ENCODE data around the gene INSR.
"Not testable (repeated sequence)": the region's sequence is repeated elsewhere in the genome, so short reads cannot be mapped to it uniquely, and the experiment has no call there.

DNA sequence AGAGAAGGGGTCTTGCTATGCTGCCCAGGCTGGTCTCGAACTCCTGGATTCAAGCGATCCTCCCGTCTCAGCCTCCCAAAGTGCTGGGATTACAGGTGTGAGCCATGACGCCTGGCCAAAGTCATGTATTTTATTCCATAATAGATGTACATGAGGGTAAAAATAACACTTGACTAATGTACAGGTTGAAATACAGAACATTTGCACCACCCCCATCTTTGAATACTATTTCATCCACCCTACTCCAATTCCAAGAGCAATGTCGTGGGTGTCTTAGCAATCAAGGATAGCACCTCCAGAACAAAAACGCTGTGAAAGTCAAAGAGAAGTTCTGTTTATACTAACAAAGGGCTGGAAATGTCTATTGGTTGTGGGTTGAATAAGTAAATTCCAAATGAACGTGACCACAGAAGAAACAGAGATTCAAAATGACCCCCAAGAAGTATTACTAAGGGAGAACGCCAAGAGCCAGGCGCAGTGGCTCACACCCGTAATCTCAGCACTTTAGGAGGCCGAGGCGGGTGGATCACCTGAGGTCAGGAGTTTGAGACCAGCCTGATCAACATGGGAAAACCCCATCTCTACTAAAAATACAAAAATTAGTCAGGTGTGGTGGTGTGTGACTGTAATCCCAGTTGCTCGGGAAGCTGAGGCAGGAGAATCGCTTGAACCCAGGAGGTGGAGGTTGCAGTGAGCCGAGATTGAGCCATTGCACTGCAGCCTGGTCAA is 84.5 kb downstream of the INSR start:
- TF ChIP-seq, protein P1, sequence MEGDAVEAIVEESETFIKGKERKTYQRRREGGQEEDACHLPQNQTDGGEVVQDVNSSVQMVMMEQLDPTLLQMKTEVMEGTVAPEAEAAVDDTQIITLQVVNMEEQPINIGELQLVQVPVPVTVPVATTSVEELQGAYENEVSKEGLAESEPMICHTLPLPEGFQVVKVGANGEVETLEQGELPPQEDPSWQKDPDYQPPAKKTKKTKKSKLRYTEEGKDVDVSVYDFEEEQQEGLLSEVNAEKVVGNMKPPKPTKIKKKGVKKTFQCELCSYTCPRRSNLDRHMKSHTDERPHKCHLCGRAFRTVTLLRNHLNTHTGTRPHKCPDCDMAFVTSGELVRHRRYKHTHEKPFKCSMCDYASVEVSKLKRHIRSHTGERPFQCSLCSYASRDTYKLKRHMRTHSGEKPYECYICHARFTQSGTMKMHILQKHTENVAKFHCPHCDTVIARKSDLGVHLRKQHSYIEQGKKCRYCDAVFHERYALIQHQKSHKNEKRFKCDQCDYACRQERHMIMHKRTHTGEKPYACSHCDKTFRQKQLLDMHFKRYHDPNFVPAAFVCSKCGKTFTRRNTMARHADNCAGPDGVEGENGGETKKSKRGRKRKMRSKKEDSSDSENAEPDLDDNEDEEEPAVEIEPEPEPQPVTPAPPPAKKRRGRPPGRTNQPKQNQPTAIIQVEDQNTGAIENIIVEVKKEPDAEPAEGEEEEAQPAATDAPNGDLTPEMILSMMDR (conservative IDR thresholded peaks at IDR 0.05; ENCODE audit: low read depth, low read length), result not testable (repeated sequence)
- not testable (repeated sequence) for TF ChIP-seq EZH2 (IDR thresholded peaks at IDR 0.05; ENCODE audit: low read length, unreplicated experiment); EZH2phosphoT487 (IDR thresholded peaks at IDR 0.05; ENCODE audit: borderline replicate concordance, low read length)
